HUES6 (cell line): ENCODE measurements around the gene HECTD4.
"Not testable (repeated sequence)": the region's sequence is repeated elsewhere in the genome, so short reads cannot be mapped to it uniquely, and the experiment has no call there.

Source experiments
- H3K27ac ChIP-seq: 2 replicates; pipeline ENCODE4 v1.7.0; 2013; ENCODE audit warnings: low read depth, mild to moderate bottlenecking, low read length, inconsistent platforms
- H3K27me3 ChIP-seq: 2 replicates; pipeline ENCODE4 v1.6.1; 2013; ENCODE audit warnings: low read length; ENCODE audit not compliant: control insufficient read depth, insufficient read depth
- H3K36me3 ChIP-seq: 2 replicates; pipeline ENCODE4 v1.6.1; 2013; ENCODE audit warnings: low read length; ENCODE audit not compliant: control insufficient read depth, insufficient read depth
- H3K4me1 ChIP-seq: 2 replicates; pipeline ENCODE4 v1.6.1; 2013; ENCODE audit warnings: low read length; ENCODE audit not compliant: control insufficient read depth, insufficient read depth
- H3K4me3 ChIP-seq: 2 replicates; pipeline ENCODE4 v1.5.1; 2013; ENCODE audit warnings: low read depth, low read length
- H3K9ac ChIP-seq: one replicate; pipeline ENCODE4 v1.6.1; 2013; ENCODE audit warnings: mild to moderate bottlenecking, low read length
- H3K9me3 ChIP-seq: 2 replicates; pipeline ENCODE4 v1.6.1; 2013; ENCODE audit warnings: low read depth, low read length; ENCODE audit not compliant: control insufficient read depth, insufficient read depth

Gene HECTD4

DNA sequence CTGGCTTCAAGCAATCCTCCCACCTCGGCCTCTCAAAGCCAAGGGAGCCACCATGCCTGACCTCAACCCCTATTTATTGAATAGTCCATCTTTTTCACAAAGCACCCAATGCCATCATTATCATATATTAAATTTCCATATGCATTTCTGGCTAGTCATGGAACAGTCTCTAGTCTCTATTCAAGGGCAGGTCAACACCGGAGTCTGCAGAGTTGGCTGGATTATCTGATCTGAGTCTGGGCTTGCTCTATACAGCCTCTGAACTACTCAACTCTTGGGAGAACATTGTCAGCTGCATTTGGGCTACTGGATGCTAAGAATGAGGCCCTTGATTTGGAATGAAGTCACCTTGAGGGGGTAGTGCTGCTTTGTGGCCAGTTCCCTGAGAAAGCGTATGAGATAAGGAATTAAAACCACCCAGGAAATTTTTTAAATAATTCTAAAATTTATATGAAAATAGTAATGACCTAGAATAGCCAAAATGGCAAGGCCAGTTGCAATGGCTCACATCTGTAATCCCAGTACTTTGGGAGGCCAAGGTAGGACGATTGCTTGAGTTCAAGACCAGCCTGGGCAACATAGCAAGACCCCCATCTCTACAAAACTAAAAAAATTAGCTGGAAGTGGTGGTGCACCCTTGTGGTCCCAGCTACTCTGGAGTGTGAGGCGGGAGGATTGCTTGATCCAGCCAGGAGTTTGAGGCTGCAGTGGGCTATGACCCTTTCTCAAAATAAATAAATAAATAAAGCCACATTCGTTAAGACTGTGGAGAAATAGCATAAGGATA lies 266.8 kb downstream of the HECTD4 start:
- Histone ChIP-seq H3K9me3 (no peaks in the 10 kb centered on the region), H3K9ac (no peak overlapping the region), H3K27ac (no peak overlapping the region), H3K27me3 (no peaks in the 10 kb centered on the region), H3K4me3 (no peak overlapping the region), H3K36me3 (no peaks in the 10 kb centered on the region), H3K4me1 (peaks cover 21% of the 10 kb centered on the region)

DNA sequence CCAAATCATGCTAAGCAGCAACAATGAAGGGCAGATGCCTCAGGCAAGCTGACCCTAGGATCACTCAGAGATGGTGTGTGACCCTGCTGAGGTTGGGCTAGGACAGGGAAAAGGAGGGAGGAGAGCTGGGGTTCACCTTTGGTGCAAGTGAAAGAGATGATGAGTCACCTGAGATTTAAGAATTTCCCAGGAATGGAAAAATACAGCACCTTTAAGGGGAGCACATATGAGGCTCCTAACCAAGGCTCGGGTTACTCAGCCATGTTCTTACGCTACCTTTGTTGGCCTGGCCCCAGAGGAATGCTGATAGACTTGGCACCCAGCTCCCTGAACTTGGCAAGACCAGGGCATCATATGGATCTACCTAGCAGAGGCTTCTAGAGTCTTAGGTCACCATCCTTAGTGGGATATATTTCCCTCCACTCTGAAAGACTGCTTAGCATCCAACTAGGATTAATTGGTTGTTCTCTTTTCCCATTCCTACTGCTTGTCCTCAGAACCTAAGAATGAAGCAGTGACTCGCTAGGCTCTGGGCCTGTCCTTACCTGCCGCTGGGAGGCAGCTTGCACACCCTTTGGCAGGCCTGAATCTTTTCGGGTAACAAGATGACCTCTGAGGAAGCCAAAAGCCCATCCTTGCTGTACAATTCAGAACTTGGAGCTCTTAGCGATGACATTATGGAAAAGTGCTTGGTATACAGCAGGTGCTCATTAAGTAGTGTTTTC lies 269.7 kb downstream of the HECTD4 start:
- no peaks in the 10 kb centered on the region for H3K36me3 ChIP-seq
- H3K9me3 ChIP-seq, result no peaks in the 10 kb centered on the region
- no peaks in the 10 kb centered on the region for H3K27me3 ChIP-seq
- no peak overlapping the region for H3K27ac ChIP-seq
- no peak overlapping the region for H3K4me3 ChIP-seq
- peak overlapping the region; percentile 8 for H3K9ac ChIP-seq
- peaks cover 27% of the 10 kb centered on the region for H3K4me1 ChIP-seq

DNA sequence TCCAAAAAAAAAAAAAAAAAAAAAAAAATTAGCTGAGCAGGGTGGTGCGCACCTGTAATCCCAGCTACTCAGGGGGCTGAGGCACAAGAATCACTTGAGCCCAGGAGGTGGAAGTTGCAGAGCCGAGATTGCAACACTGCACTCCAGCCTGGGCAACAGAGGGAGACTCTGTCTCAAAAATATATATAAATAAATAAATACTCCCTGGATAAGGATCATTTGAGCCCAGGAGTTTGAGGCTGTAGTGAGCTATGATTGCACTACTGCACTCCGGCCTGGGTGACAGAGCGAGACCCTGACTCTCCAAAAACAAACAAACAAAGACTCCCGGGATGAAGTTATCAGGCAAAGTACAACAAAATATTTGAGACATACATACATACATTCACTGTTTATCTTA lies 270.3 kb downstream of the HECTD4 start:
- Histone ChIP-seq H3K27me3 (no peaks in the 10 kb centered on the region), H3K9ac (no peak overlapping the region), H3K9me3 (no peaks in the 10 kb centered on the region), H3K4me3 (no peak overlapping the region), H3K4me1 (peaks cover 33% of the 10 kb centered on the region), H3K36me3 (no peaks in the 10 kb centered on the region), H3K27ac (no peak overlapping the region)

GRCh38 chr12:112110787-112111662 lies 271.2 kb downstream of the HECTD4 start:
- H3K27me3 ChIP-seq, H3K9ac ChIP-seq, H3K9me3 ChIP-seq, H3K4me3 ChIP-seq, H3K27ac ChIP-seq, H3K36me3 ChIP-seq: not testable (repeated sequence)
- peaks cover 28% of the 10 kb centered on the region for H3K4me1 ChIP-seq
